Measurements from ENCODE around the gene CORIN. TPM values are rescaled to one million over a fixed set of nuclear protein-coding genes. Genes with fewer than 3 reads are reported as not detected.

CORIN gene
- total and polyA plus RNA-seq, 4 donors, result 0.15 to 9.1 (median 1.0) TPM

DNA sequence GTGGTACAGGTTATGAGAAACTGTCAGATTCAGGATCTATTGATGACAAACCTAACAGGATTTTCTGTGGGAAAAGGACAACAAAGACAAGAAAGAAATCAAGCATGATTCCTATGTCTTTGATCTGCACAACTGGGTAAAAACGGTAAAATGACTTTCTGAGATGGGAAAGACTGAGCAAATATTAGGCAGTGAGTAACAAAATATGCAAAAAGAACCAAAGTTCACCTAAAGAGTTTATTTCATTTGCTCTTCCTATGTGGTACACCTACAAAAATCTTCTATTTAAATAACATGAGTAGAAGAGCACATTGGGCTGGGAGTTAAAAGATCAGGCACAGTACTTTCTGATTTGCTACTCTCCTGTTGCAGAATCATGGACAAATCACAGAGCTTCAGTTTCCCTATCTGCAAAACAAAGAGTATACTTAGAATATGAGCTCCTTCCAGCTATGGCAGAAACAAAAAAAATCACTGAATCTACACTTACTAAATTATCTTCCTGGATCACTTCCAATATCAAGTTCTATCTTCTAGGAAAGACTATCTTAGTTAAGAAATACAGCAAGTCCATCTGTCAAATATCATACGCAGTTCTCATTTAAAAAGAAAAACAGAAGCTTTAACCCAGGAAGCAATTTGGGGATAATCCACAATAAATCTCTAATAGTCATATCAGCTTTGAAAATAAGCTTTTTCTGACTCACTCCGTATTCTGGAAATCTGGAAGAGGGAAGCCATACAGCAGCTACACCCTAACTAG lies 39.1 kb upstream of the CORIN start:
- TF ChIP-seq CTCF (IDR thresholded peaks at IDR 0.05; ENCODE audit: control extremely low read depth, extremely low read depth), result no peak
- Histone ChIP-seq H3K9ac (ENCODE audit: insufficient read depth in 1 of 2, low read length in 2 of 2) (no peak overlapping the region), H3K9me3 (ENCODE audit: control insufficient read depth in 4 of 4, insufficient read depth in 3 of 4, low read length in 3 of 4) (peaks cover 0 to 10% (median under 1%) of the 10 kb centered on the region in 4 donors), H3K27ac (ENCODE audit: low read depth in 1 of 2, low read length in 1 of 2) (no peak overlapping the region), H3K27me3 (ENCODE audit: control insufficient read depth in 3 of 3, insufficient read depth in 3 of 3, low read length in 2 of 3) (no peaks in the 10 kb centered on the region), H3K4me1 (ENCODE audit: control insufficient read depth in 5 of 5, insufficient read depth in 5 of 5, low read length in 5 of 5) (peaks cover 0 to 27% (median 0%) of the 10 kb centered on the region in 5 donors), H3K4me3 (no peak overlapping the region), H3K36me3 (ENCODE audit: control insufficient read depth in 4 of 4, insufficient read depth in 4 of 4, low read length in 4 of 4) (peaks cover 4 to 37% (median 36%) of the 10 kb centered on the region in 4 donors)
- WGBS, 2 donors, result 88 to 91% methylated on average over 3 of the region's 3 CpGs
- DNase-seq (peak in 2 of 3 donors; percentile 55 to 70), ATAC-seq (ENCODE audit: insufficient read depth, low FRiP score) (no peak)

DNA sequence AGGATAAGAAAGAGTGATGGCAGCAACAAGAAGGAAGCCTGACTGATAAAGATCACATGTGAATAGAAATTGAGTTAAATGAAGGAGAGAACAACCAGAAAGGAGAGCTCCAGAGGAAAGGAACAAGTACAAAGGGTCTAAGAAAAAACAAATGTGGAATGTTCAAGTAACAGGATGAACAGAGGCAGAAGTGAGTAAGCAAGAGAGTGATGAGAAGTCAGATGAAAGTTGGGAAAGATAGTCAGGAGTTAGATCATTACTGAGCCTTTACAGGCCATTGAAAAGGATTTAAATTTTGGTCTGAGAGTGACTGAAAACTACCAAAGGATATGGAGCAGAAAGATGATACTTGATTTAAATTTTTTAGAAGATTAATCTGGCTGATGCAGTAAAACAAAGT lies 38.4 kb upstream of the CORIN start:
- no peak for ATAC-seq (ENCODE audit: insufficient read depth, low FRiP score)
- Histone ChIP-seq H3K4me3 (no peak overlapping the region), H3K9me3 (ENCODE audit: control insufficient read depth in 4 of 4, insufficient read depth in 3 of 4, low read length in 3 of 4) (peaks cover 0 to 10% (median under 1%) of the 10 kb centered on the region in 4 donors), H3K4me1 (ENCODE audit: control insufficient read depth in 5 of 5, insufficient read depth in 5 of 5, low read length in 5 of 5) (peaks cover 0 to 20% (median 0%) of the 10 kb centered on the region in 5 donors), H3K36me3 (ENCODE audit: control insufficient read depth in 4 of 4, insufficient read depth in 4 of 4, low read length in 4 of 4) (peaks cover 4 to 41% (median 36%) of the 10 kb centered on the region in 4 donors), H3K9ac (ENCODE audit: insufficient read depth in 1 of 2, low read length in 2 of 2) (no peak overlapping the region), H3K27ac (ENCODE audit: low read depth in 1 of 2, low read length in 1 of 2) (no peak overlapping the region), H3K27me3 (ENCODE audit: control insufficient read depth in 3 of 3, insufficient read depth in 3 of 3, low read length in 2 of 3) (no peaks in the 10 kb centered on the region)
- no peak for DNase-seq
- TF ChIP-seq CTCF (IDR thresholded peaks at IDR 0.05; ENCODE audit: control extremely low read depth, extremely low read depth), result no peak

DNA sequence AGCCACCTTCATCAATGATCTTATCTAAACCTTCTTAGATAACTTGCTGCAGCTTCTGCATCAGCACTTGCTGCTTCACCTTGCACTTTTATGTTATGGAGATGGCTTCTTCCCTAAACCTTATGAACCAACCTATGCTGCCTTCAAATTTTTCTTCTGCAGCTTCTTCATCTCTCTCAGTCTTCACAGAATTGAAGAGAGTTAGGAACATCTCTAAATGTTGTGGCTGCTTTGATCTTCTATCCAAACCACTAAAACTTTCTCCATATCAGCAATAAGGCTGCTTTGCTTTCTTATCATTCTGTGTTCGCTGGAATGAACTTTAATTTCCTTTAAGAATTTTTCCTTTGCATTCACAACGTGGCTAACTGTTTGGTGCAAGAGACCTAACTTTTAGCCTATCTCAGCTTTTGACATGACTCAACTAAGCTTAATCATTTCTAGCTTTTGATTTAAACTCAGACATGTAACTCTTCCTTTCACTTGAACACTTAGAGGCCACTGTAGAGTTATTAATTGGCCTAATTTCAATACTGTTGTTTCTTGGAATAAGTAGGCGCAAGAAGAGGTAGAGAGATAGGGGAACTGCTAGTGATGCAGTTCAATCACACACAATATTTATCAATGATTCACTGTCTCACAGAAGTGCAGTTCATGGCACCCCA lies 36.1 kb upstream of the CORIN start:
- Histone ChIP-seq H3K36me3 (ENCODE audit: control insufficient read depth in 4 of 4, insufficient read depth in 4 of 4, low read length in 4 of 4) (peaks cover 4 to 43% (median 38%) of the 10 kb centered on the region in 4 donors), H3K9me3 (ENCODE audit: control insufficient read depth in 4 of 4, insufficient read depth in 3 of 4, low read length in 3 of 4) (peaks cover 0 to 10% (median under 1%) of the 10 kb centered on the region in 4 donors), H3K27ac (ENCODE audit: low read depth in 1 of 2, low read length in 1 of 2) (no peak overlapping the region), H3K9ac (ENCODE audit: insufficient read depth in 1 of 2, low read length in 2 of 2) (no peak overlapping the region), H3K27me3 (ENCODE audit: control insufficient read depth in 3 of 3, insufficient read depth in 3 of 3, low read length in 2 of 3) (no peaks in the 10 kb centered on the region), H3K4me3 (no peak overlapping the region), H3K4me1 (ENCODE audit: control insufficient read depth in 5 of 5, insufficient read depth in 5 of 5, low read length in 5 of 5) (peaks cover 0 to 10% (median 0%) of the 10 kb centered on the region in 5 donors)
- TF ChIP-seq CTCF (IDR thresholded peaks at IDR 0.05; ENCODE audit: control extremely low read depth, extremely low read depth), result no peak
- WGBS, 2 donors, result 89 to 96% methylated on average over 3 of the region's 3 CpGs
- no peak for DNase-seq
- ATAC-seq (ENCODE audit: insufficient read depth, low FRiP score), result no peak

Measured in lung (tissue), 12 donors.